K562 (cell line): ENCODE measurements around the gene POLD4. TPM values are rescaled to one million over a fixed set of nuclear protein-coding genes. Genes with fewer than 3 reads are reported as not detected.

Experiments used
- ADNP ChIP-seq: fragments of 200-800 bp; sonication (Bioruptor generic); IDR thresholded peaks from 2 replicates; pipeline ENCODE4 v1.6.1; 2016; ENCODE audit warnings: missing genetic modification characterization, missing compliant biosample characterization
- BACH1 ChIP-seq: fragments of 200-800 bp; sonication (Bioruptor generic); IDR thresholded peaks from 2 replicates; pipeline ENCODE4 v1.6.1; 2016; ENCODE audit warnings: missing genetic modification characterization, missing compliant biosample characterization
- BRF2 ChIP-seq: IDR thresholded peaks from 3 replicates; pipeline ENCODE4 v1.6.1; 2011; ENCODE audit warnings: borderline replicate concordance, mild to moderate bottlenecking; ENCODE audit not compliant: insufficient read length, insufficient read depth
- CEBPB ChIP-seq: fragments of 450-650 bp; IDR thresholded peaks from 2 replicates; pipeline ENCODE4 v1.6.1; 2016; ENCODE audit warnings: missing genetic modification characterization, missing compliant biosample characterization
- DDX20 ChIP-seq: fragments of 450-650 bp; IDR thresholded peaks from 2 replicates; pipeline ENCODE4 v1.6.1; 2016; ENCODE audit warnings: missing genetic modification characterization, low read depth, mild to moderate bottlenecking, missing compliant biosample characterization, moderate library complexity
- KDM1A ChIP-seq, 2 experiments: fragments of 450-650 bp; IDR thresholded peaks; 2 replicates each; pipeline ENCODE4 v1.6.1; 2016; ENCODE audit warnings: mild to moderate bottlenecking in 2 of 2
- NBN ChIP-seq: fragments of 450-650 bp; IDR thresholded peaks from 2 replicates; pipeline ENCODE4 v1.6.1; 2016; ENCODE audit warnings: low read depth, mild to moderate bottlenecking
- PKNOX1 ChIP-seq: fragments of 450-650 bp; IDR thresholded peaks from 2 replicates; pipeline ENCODE4 v1.6.1; 2016
- RAD51 ChIP-seq: fragments of 450-650 bp; IDR thresholded peaks from 2 replicates; pipeline ENCODE4 v1.7.1; 2016; ENCODE audit warnings: low read depth, mild to moderate bottlenecking, borderline replicate concordance
- RBFOX2 ChIP-seq: fragments of 200-400 bp; formaldehyde crosslinking; IDR thresholded peaks from 2 replicates; pipeline ENCODE4 v1.6.1; 2017; ENCODE audit warnings: low read depth, mild to moderate bottlenecking, low read length, moderate library complexity
- SPI1 ChIP-seq: IDR thresholded peaks from 2 replicates; pipeline ENCODE4 v1.6.1; 2011; ENCODE audit warnings: low read depth, low read length, control low read depth, borderline replicate concordance
- TCF7 ChIP-seq: sonication (generic); IDR thresholded peaks from 2 replicates; pipeline ENCODE4 v1.6.1; 2016; ENCODE audit warnings: antibody characterized with exemption, borderline replicate concordance
- ZBTB1 ChIP-seq: sonication (generic); formaldehyde crosslinking; IDR thresholded peaks from 2 replicates; pipeline ENCODE4 v1.8.1; 2023; ENCODE audit warnings: missing genetic modification reagents, low read depth, mild to moderate bottlenecking, borderline replicate concordance
- ZNF445 ChIP-seq: fragments of 250-450 bp; sonication (Bioruptor Pico); IDR thresholded peaks from 2 replicates; pipeline ENCODE4 v1.4.0; 2020; ENCODE audit warnings: low read depth, mild to moderate bottlenecking, moderate library complexity
- ZNF77 ChIP-seq: fragments of 250-450 bp; sonication (Bioruptor Pico); IDR thresholded peaks from 2 replicates; pipeline ENCODE4 v1.5.0; 2020
- ZZZ3 ChIP-seq: fragments of 450-650 bp; IDR thresholded peaks from 2 replicates; pipeline ENCODE4 v1.6.1; 2016; ENCODE audit warnings: antibody characterized with exemption, mild to moderate bottlenecking, moderate library complexity
- polyA plus RNA-seq, 8 experiments: library from polyadenylated mRNA; depleted of rRNA in 4 of 8; stranded (reverse) in 5 of 8; unstranded in 3 of 8; fragments of >200 nt; fragmentation: Nextera tagmentation in 2 of 8; fragmentation: Illumina TruSeq in 1 of 8; extraction: Ambion mirVana in 2 of 8; extraction: Trizol in 1 of 8; gene quantifications; 2 replicates each; pipeline versions ENCODE4 v1.2.1 to v1.2.3, GENCODE V29; 2011 to 2014; ENCODE audit warnings: inconsistent platforms in 1 of 8, missing spikeins in 1 of 8
- total RNA-seq, 7 experiments: library from RNA; depleted of rRNA in 6 of 7; stranded (reverse); fragments of >200 nt in 6 of 7; fragmentation: Illumina TruSeq in 2 of 7; extraction: Trizol in 2 of 7; gene quantifications; 2 replicates each; pipeline versions ENCODE4 v1.2.1 to v1.2.3, GENCODE V29; 2011 to 2021; ENCODE audit warnings: low replicate concordance in 1 of 7
- TF ChIP-seq, protein P1 (sequence below): fragments of 250-450 bp; sonication (Bioruptor Pico); IDR thresholded peaks from 2 replicates; pipeline ENCODE4 v1.4.0; 2020
- TF ChIP-seq, protein P2 (sequence below): sonication (generic); formaldehyde crosslinking; IDR thresholded peaks from 2 replicates; pipeline ENCODE4 v1.8.0; 2022; ENCODE audit warnings: mild to moderate bottlenecking, missing genetic modification reagents

POLD4 gene
- total and polyA plus RNA-seq, 9 of the 15 experiments (the other 6 are each of a cell fraction or from before 2014, with no cell fraction given): 5.8 to 64.5 (median 18.3) TPM

- TF ChIP-seq, protein P1, sequence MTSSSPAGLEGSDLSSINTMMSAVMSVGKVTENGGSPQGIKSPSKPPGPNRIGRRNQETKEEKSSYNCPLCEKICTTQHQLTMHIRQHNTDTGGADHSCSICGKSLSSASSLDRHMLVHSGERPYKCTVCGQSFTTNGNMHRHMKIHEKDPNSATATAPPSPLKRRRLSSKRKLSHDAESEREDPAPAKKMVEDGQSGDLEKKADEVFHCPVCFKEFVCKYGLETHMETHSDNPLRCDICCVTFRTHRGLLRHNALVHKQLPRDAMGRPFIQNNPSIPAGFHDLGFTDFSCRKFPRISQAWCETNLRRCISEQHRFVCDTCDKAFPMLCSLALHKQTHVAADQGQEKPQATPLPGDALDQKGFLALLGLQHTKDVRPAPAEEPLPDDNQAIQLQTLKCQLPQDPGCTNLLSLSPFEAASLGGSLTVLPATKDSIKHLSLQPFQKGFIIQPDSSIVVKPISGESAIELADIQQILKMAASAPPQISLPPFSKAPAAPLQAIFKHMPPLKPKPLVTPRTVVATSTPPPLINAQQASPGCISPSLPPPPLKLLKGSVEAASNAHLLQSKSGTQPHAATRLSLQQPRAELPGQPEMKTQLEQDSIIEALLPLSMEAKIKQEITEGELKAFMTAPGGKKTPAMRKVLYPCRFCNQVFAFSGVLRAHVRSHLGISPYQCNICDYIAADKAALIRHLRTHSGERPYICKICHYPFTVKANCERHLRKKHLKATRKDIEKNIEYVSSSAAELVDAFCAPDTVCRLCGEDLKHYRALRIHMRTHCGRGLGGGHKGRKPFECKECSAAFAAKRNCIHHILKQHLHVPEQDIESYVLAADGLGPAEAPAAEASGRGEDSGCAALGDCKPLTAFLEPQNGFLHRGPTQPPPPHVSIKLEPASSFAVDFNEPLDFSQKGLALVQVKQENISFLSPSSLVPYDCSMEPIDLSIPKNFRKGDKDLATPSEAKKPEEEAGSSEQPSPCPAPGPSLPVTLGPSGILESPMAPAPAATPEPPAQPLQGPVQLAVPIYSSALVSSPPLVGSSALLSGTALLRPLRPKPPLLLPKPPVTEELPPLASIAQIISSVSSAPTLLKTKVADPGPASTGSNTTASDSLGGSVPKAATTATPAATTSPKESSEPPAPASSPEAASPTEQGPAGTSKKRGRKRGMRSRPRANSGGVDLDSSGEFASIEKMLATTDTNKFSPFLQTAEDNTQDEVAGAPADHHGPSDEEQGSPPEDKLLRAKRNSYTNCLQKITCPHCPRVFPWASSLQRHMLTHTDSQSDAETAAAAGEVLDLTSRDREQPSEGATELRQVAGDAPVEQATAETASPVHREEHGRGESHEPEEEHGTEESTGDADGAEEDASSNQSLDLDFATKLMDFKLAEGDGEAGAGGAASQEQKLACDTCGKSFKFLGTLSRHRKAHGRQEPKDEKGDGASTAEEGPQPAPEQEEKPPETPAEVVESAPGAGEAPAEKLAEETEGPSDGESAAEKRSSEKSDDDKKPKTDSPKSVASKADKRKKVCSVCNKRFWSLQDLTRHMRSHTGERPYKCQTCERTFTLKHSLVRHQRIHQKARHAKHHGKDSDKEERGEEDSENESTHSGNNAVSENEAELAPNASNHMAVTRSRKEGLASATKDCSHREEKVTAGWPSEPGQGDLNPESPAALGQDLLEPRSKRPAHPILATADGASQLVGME (CRISPR knock-in tag): peak; percentile 66; the same call in 1 of the 2 replicates
- no peak for TF ChIP-seq ZNF77
- no peak for TF ChIP-seq SPI1
- no peak for TF ChIP-seq TCF7
- TF ChIP-seq PKNOX1: peak; percentile 67
- TF ChIP-seq NBN: no peak
- TF ChIP-seq, protein P2, sequence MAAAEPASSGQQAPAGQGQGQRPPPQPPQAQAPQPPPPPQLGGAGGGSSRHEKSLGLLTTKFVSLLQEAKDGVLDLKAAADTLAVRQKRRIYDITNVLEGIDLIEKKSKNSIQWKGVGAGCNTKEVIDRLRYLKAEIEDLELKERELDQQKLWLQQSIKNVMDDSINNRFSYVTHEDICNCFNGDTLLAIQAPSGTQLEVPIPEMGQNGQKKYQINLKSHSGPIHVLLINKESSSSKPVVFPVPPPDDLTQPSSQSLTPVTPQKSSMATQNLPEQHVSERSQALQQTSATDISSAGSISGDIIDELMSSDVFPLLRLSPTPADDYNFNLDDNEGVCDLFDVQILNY: no peak
- TF ChIP-seq RAD51: no peak
- no peak for TF ChIP-seq ZZZ3
- TF ChIP-seq RBFOX2: peak; percentile 68
- no peak for TF ChIP-seq CEBPB (tag)
- no peak for TF ChIP-seq BRF2
- TF ChIP-seq DDX20 (tag): no peak
- no peak for TF ChIP-seq ZBTB1 (CRISPR knock-in tag)
- TF ChIP-seq KDM1A (IDR thresholded peaks at IDR 0.05): no peak
- TF ChIP-seq ADNP (tag): no peak
- no peak for TF ChIP-seq ZNF445
- peak; percentile 80; the same call in 1 of the 2 replicates for TF ChIP-seq BACH1 (tag)
Observed at GRCh38 chr11:67379061-67380058, 26.0 kb upstream of the POLD4 start (continued).
